Stimulated activated CD8-positive, alpha-beta memory T cell treated with anti-CD3 and anti-CD28 coated beads, Interleukin-2, amount 100 ng/mL, for 1 hour (primary cell): ENCODE measurements around the gene TAF11L14.
"Not testable (repeated sequence)": the region's sequence is repeated elsewhere in the genome, so short reads cannot be mapped to it uniquely, and the experiment has no call there.

Source experiments
- DNase-seq, 2 donors: peaks; one replicate each; pipeline ENCODE4 v3.0.0-alpha.2; 2020; ENCODE audit warnings: low read depth in 2 of 2

Gene TAF11L14

GRCh38 chr5:17634160-17634559, at the start of gene TAF11L14:
TAF11L14 (plus strand) TSS chr5:17634460.
- DNase-seq = no peak

- DNase-seq = not testable (repeated sequence)
Measured at GRCh38 chr5:17585658-17586057, 48.6 kb upstream of the TAF11L14 start, which contains the start of gene TAF11L7. TAF11L7 (minus strand) TSS chr5:17585758.

GRCh38 chr5:17590860-17591259, 43.4 kb upstream of the TAF11L14 start, which contains the start of gene TAF11L8:
TAF11L8 (minus strand) TSS chr5:17590960.
- not testable (repeated sequence) for DNase-seq

- not testable (repeated sequence) for DNase-seq
Measured at GRCh38 chr5:17594255-17594654, 40.0 kb upstream of the TAF11L14 start, which contains the start of gene TAF11L9. TAF11L9 (minus strand) TSS chr5:17594394.

GRCh38 chr5:17597728-17598127, 36.5 kb upstream of the TAF11L14 start, which contains the start of gene TAF11L10:
TAF11L10 (minus strand) TSS chr5:17597828.
- not testable (repeated sequence) for DNase-seq

GRCh38 chr5:17603880-17604279, 30.4 kb upstream of the TAF11L14 start, which contains the start of gene TAF11L11:
TAF11L11 (plus strand) TSS chr5:17604183.
- not testable (repeated sequence) for DNase-seq

GRCh38 chr5:17604951-17605350, 29.3 kb upstream of the TAF11L14 start:
- no peak for DNase-seq

GRCh38 chr5:17607461-17607860, 26.8 kb upstream of the TAF11L14 start:
- DNase-seq = not testable (repeated sequence)

- DNase-seq = not testable (repeated sequence)
Measured at GRCh38 chr5:17610092-17610491, 24.2 kb upstream of the TAF11L14 start, which contains the start of gene TAF11L12. TAF11L12 (plus strand) TSS chr5:17610392.

- no peak for DNase-seq
Measured at GRCh38 chr5:17614872-17615605, 19.2 kb upstream of the TAF11L14 start.

GRCh38 chr5:17619354-17619753, 14.9 kb upstream of the TAF11L14 start:
- DNase-seq = no peak

GRCh38 chr5:17620627-17621026, 13.6 kb upstream of the TAF11L14 start:
- no peak for DNase-seq

GRCh38 chr5:17625686-17626085, 8.6 kb upstream of the TAF11L14 start:
- no peak for DNase-seq

GRCh38 chr5:17631788-17632187, 2.5 kb upstream of the TAF11L14 start, which contains the start of gene TAF11L13:
TAF11L13 (plus strand) TSS chr5:17632088.
- not testable (repeated sequence) for DNase-seq

- not testable (repeated sequence) for DNase-seq
Measured at GRCh38 chr5:17649232-17649631, 15.0 kb downstream of the TAF11L14 start.

GRCh38 chr5:17655201-17655759, 21.0 kb downstream of the TAF11L14 start:
- not testable (repeated sequence) for DNase-seq

- no peak for DNase-seq
Measured at GRCh38 chr5:17655921-17656320, 21.7 kb downstream of the TAF11L14 start.

- DNase-seq = no peak
Measured at GRCh38 chr5:17663182-17663581, 28.9 kb downstream of the TAF11L14 start.

GRCh38 chr5:17665836-17666235, 31.6 kb downstream of the TAF11L14 start:
- no peak for DNase-seq

- no peak for DNase-seq
Measured at GRCh38 chr5:17666726-17667235, 32.5 kb downstream of the TAF11L14 start.

GRCh38 chr5:17670353-17670752, 36.1 kb downstream of the TAF11L14 start:
- no peak for DNase-seq

GRCh38 chr5:17678751-17679324, 44.6 kb downstream of the TAF11L14 start:
- DNase-seq = no peak
